ENCODE measurements around the gene CHFR.

CHFR gene

GRCh38 chr12:132786192-132786591 lies 101.2 kb downstream of the CHFR start:
- Mint-ChIP-seq H3K27ac (no peak overlapping the region), H3K9me3 (no peaks in the 10 kb centered on the region), H3K4me3 (no peak overlapping the region), H3K27me3 (no peaks in the 10 kb centered on the region), H3K4me1 (no peaks in the 10 kb centered on the region), H3K36me3 (peaks cover 21% of the 10 kb centered on the region)

DNA sequence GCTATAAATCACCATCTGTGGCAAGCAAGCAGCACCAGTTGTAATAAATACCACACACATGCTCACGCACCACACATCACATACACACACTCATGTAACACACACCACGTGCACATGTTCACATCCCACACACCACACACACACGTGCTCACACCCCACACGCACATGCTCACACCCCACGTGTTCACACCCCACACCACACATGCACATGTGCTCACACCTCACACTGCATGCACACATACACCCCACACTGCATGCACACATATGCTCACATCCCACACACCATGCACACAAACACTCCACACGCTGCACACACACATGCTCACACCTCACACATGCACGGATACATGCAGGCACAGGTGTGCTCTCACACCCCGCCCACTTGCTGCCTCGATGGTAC lies 102.8 kb downstream of the CHFR start:
- Mint-ChIP-seq H3K36me3 (peaks cover 21% of the 10 kb centered on the region), H3K27ac (peak overlapping the region; percentile 88), H3K27me3 (no peaks in the 10 kb centered on the region), H3K9me3 (no peaks in the 10 kb centered on the region), H3K4me3 (no peak overlapping the region), H3K4me1 (no peaks in the 10 kb centered on the region)

DNA sequence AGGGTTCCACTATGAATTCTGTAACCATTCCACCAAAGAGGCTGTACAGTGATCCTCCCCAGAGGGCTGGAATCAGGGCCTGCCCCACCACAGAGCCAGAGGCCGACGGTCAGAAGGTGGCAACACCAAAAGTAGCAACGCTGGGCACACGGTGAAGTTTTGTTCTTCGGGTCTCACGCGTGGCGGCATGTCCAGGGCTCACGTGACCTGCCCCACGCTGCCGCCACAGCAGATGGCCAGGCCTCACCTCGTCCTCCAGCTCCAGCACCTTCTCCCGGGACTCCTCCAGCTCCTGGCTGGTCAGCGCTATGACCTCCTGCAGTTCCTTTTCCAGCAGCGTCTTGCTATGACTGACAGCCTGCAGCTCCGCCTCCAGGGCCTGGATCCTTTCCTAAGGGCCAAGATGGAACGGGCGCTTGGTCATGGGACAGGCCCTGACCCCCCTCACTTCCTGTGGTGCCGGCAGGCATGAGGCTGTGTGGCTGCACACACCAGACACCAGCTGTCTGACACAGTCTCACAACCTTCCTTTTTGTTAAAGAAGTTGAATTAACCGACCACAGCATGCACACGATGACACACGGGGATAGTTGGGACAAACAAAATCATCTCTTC lies 103.4 kb downstream of the CHFR start:
- Mint-ChIP-seq H3K9me3 (no peaks in the 10 kb centered on the region), H3K4me1 (no peaks in the 10 kb centered on the region), H3K27ac (no peak overlapping the region), H3K27me3 (no peaks in the 10 kb centered on the region), H3K36me3 (peaks cover 21% of the 10 kb centered on the region), H3K4me3 (no peak overlapping the region)
